Measurements from ENCODE around the gene CD52. TPM values are rescaled to one million over a fixed set of nuclear protein-coding genes. Genes with fewer than 3 reads are reported as not detected.

The CD52 gene
- total RNA-seq, 1 experiment from 2014 or later, result not detected

DNA sequence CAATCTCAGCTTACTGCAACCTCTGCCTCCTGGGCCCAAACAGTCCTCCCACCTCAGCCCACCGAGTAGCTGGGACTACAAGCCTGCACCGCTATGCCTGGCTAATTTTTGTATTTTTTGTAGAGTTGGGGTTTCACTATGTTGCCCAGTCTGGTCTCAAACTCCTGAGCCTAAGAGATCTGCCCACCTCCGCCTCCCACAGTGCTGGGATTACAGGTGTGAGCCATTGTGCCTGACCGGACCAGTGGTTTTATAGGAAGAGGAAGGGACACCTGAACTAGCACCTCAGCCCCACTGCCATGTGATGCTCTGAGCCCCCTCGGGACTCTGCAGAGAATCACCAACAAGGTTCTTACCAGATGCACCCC lies 32.1 kb downstream of the CD52 start:
- no peak overlapping the region for H3K27ac ChIP-seq
- no peak overlapping the region for H3K4me3 ChIP-seq
- H3K9me3 ChIP-seq (replicated peaks), result no peaks in the 10 kb centered on the region
- DNase-seq, result no peak
- no peaks in the 10 kb centered on the region for H3K36me3 ChIP-seq
- peaks cover 5% of the 10 kb centered on the region for H3K4me1 ChIP-seq
- peaks cover 18% of the 10 kb centered on the region for H3K27me3 ChIP-seq

DNA sequence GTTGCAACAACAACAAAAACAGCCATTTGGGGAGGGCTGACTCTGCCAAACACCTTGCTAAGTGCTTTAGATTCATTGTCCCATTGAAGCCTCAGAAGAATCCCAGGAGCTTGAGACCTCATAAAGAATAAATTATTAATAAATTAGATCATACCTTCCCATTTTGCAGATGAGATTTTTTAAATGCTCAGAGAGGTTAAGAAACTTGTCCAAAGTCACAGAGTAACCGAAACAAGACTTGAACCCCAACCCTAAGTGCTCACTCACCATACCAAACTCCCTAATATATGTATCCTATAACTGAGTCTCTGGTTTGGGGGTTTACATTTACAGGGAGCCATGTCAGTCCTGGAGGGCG lies 32.6 kb downstream of the CD52 start:
- Histone ChIP-seq H3K27me3 (peaks cover 22% of the 10 kb centered on the region), H3K36me3 (no peaks in the 10 kb centered on the region), H3K4me1 (peaks cover 5% of the 10 kb centered on the region), H3K4me3 (no peak overlapping the region), H3K9me3 (replicated peaks) (no peaks in the 10 kb centered on the region), H3K27ac (no peak overlapping the region)
- DNase-seq, result no peak

- peaks cover 23% of the 10 kb centered on the region for H3K27me3 ChIP-seq
- H3K36me3 ChIP-seq, result no peaks in the 10 kb centered on the region
- no peaks in the 10 kb centered on the region for H3K9me3 ChIP-seq (replicated peaks)
- H3K27ac ChIP-seq, result no peak overlapping the region
- DNase-seq, result no peak
- H3K4me3 ChIP-seq, result no peak overlapping the region
- peaks cover 5% of the 10 kb centered on the region for H3K4me1 ChIP-seq
Observed at GRCh38 chr1:26350701-26351589, 33.2 kb downstream of the CD52 start.

DNA sequence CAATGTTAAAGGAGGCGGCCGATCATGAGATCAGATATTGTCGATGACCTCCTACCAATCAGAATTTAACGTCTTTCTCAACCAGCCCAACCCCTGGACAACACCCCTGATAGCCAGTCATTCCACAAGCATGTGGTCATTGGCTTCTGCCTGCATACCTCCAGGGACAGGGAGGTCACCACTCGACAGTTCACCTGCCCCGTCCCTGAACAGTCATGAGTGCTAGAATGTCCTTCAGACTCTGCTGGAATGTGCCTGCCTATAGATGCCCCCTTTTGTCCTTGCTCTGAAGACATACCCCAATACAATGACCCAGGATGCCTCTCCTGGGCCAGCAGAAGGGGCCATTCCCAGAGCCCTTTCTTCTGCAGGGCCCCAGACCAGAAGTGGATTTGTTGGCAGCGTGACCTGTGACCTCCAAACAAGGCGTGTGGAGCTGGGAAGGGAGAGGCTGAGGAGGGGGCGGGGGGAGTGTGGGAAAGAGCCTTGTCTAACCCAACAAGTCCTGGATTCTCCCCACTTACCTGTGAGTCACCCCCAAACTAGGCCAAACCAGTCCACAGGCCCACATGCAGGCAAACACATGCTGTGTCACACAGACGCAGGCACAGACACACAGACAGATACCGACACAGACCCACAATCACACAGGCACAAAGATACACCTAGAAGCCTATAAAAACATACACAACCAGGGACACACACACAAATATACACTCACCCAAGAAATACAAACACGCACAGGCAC lies 34.0 kb downstream of the CD52 start:
- Histone ChIP-seq H3K9me3 (replicated peaks) (no peaks in the 10 kb centered on the region), H3K27me3 (peaks cover 22% of the 10 kb centered on the region), H3K4me3 (no peak overlapping the region), H3K27ac (no peak overlapping the region), H3K4me1 (peaks cover 5% of the 10 kb centered on the region), H3K36me3 (no peaks in the 10 kb centered on the region)
- DNase-seq, result no peak

DNA sequence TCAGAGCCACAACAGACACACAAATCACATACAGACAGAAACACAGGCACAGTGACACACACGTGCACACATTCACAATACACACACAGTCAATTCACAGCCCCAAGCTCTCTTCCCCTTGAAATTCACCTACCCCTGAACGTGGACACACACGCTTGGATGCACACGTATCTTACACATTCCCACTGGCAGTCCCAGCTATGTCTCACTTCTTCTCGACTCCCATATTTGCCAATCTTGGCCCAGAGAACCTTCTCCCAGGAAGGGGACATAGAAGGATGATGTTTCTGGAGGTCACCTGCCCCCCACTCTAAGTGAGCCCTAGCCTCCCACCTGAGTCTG lies 34.6 kb downstream of the CD52 start:
- no peak overlapping the region for H3K27ac ChIP-seq
- peaks cover 24% of the 10 kb centered on the region for H3K27me3 ChIP-seq
- H3K9me3 ChIP-seq (replicated peaks), result no peaks in the 10 kb centered on the region
- no peaks in the 10 kb centered on the region for H3K36me3 ChIP-seq
- peaks cover 5% of the 10 kb centered on the region for H3K4me1 ChIP-seq
- no peak for DNase-seq
- H3K4me3 ChIP-seq, result no peak overlapping the region

GRCh38 chr1:26353210-26353859 lies 35.6 kb downstream of the CD52 start:
- no peaks in the 10 kb centered on the region for H3K36me3 ChIP-seq
- no peaks in the 10 kb centered on the region for H3K9me3 ChIP-seq (replicated peaks)
- H3K4me1 ChIP-seq, result peaks cover 5% of the 10 kb centered on the region
- no peak for DNase-seq
- no peak overlapping the region for H3K27ac ChIP-seq
- H3K4me3 ChIP-seq, result no peak overlapping the region
- H3K27me3 ChIP-seq, result peaks cover 32% of the 10 kb centered on the region

GRCh38 chr1:26353976-26354820 lies 36.4 kb downstream of the CD52 start, which contains the start of gene CRYBG2:
CRYBG2 (minus strand) TSS chr1:26354130; CDS start chr1:26346657, 7,473 bp downstream.
- Histone ChIP-seq H3K36me3 (no peaks in the 10 kb centered on the region), H3K9me3 (replicated peaks) (no peaks in the 10 kb centered on the region), H3K4me3 (no peak within 1 kb of the TSS), H3K27ac (no peak within 1 kb of the TSS), H3K27me3 (peaks cover 32% of the 10 kb centered on the region), H3K4me1 (peaks cover 5% of the 10 kb centered on the region)
- DNase-seq, result no peak

- no peak overlapping the region for H3K27ac ChIP-seq
- peaks cover under 1% of the 10 kb centered on the region for H3K4me1 ChIP-seq
- no peak overlapping the region for H3K4me3 ChIP-seq
- no peaks in the 10 kb centered on the region for H3K9me3 ChIP-seq (replicated peaks)
- H3K27me3 ChIP-seq, result peaks cover 32% of the 10 kb centered on the region
- H3K36me3 ChIP-seq, result no peaks in the 10 kb centered on the region
- DNase-seq, result no peak
Observed at GRCh38 chr1:26354972-26355371, 37.2 kb downstream of the CD52 start.

DNA sequence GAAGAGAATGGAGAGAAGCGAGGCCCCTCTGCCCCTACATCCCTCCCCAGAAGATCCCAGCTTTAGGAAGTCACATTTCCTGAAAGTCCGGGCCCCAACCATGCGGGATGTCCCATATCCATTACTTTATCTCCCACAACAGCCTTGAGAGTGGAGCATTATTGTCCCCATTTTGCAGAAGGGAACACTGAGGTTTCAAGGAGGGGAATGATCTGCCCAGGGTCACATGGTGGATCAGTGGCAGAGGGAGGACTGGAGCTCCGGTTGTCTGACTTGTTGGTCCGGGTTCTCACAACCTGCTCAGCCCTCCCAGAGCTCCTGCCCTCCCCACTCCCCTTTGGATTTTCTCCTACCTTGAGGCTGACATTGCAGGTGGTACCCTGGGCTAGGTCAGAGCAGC lies 38.3 kb downstream of the CD52 start:
- Histone ChIP-seq H3K9me3 (replicated peaks) (no peaks in the 10 kb centered on the region), H3K4me1 (no peaks in the 10 kb centered on the region; the same call in 1 of the 2 replicates), H3K4me3 (no peak overlapping the region), H3K27ac (no peak overlapping the region), H3K36me3 (no peaks in the 10 kb centered on the region), H3K27me3 (peaks cover 35% of the 10 kb centered on the region)
- DNase-seq, result no peak

- no peaks in the 10 kb centered on the region for H3K4me1 ChIP-seq
- no peak for DNase-seq
- H3K27ac ChIP-seq, result no peak overlapping the region
- H3K27me3 ChIP-seq, result peaks cover 35% of the 10 kb centered on the region
- H3K4me3 ChIP-seq, result no peak overlapping the region
- no peaks in the 10 kb centered on the region for H3K36me3 ChIP-seq
- H3K9me3 ChIP-seq (replicated peaks), result no peaks in the 10 kb centered on the region
Observed at GRCh38 chr1:26357121-26357602, 39.4 kb downstream of the CD52 start.

DNA sequence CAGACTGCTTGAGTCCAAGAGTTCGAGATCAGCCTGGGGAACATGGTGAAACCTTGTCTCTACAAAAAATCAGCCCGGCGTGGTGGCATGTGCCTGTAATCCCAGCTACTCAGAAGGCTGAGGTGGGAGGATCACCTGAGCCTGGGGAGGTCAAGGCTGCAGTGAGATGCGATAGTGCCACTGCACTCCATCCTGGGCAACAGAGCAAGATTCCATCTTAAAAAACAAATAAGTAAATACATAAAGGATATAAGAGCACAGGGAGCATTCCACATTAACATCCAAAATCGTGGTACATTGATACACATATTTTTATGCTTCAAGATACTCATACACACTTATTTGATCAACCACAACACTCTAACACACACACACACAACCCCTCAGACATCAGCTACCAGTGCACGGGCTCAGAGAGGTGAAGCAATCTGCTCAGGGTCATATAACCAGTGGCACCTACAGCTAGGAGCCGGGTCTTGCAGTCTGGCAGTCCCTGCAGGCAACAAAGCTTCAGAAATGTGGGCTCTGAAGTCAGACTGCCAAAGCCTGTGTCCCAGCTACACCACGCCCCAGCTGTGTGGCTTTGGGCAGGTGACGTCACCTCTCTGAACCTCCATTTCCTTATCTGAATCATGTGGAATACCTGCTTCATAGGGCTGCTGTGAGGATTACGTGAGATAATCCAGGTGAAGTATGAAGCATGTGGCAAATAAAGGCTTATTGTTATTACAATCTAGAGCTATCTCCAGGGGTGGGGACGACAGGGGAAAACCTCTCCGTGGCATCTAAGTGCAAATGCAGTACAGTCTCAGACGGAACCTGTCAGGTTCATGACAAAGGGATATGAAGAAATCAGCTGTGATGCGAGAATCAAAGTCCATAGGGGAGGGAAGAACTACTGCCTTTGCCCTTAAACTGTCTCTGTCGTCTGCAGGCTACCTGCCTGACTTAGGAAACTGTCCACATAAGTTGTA lies 40.9 kb downstream of the CD52 start:
- no peak overlapping the region for H3K27ac ChIP-seq
- no peak overlapping the region for H3K4me3 ChIP-seq
- H3K36me3 ChIP-seq, result no peaks in the 10 kb centered on the region
- peaks cover 36% of the 10 kb centered on the region for H3K27me3 ChIP-seq
- H3K9me3 ChIP-seq (replicated peaks), result no peaks in the 10 kb centered on the region
- no peak for DNase-seq
- no peaks in the 10 kb centered on the region for H3K4me1 ChIP-seq

GRCh38 chr1:26359981-26360806 lies 42.4 kb downstream of the CD52 start:
- H3K4me1 ChIP-seq, result no peaks in the 10 kb centered on the region
- peaks cover 36% of the 10 kb centered on the region for H3K27me3 ChIP-seq
- no peak for DNase-seq
- no peaks in the 10 kb centered on the region for H3K9me3 ChIP-seq (replicated peaks)
- H3K4me3 ChIP-seq, result no peak overlapping the region
- H3K36me3 ChIP-seq, result no peaks in the 10 kb centered on the region
- H3K27ac ChIP-seq, result no peak overlapping the region
